ENCODE measurements around the gene MAP7. TPM values are rescaled to one million over a fixed set of nuclear protein-coding genes. Genes with fewer than 3 reads are reported as not detected.

MAP7 gene
- total RNA-seq, 1 experiment from 2014 or later, result 0.11 TPM

GRCh38 chr6:136371959-136372358, 178.3 kb downstream of the MAP7 start:
- Histone ChIP-seq H3K9me3 (replicated peaks) (no peaks in the 10 kb centered on the region), H3K4me3 (no peak overlapping the region), H3K27ac (no peak overlapping the region), H3K27me3 (replicated peaks) (peaks cover 4% of the 10 kb centered on the region; the same call in 1 of the 2 replicates), H3K4me1 (replicated peaks) (no peaks in the 10 kb centered on the region), H3K36me3 (no peaks in the 10 kb centered on the region)
- no peak for DNase-seq (ENCODE audit: low read depth in 1 of 2, low spot score in 2 of 2)

- H3K36me3 ChIP-seq, result no peaks in the 10 kb centered on the region
- H3K9me3 ChIP-seq (replicated peaks), result no peaks in the 10 kb centered on the region
- DNase-seq (ENCODE audit: low read depth in 1 of 2, low spot score in 2 of 2), result no peak
- no peak overlapping the region for H3K4me3 ChIP-seq
- H3K27ac ChIP-seq, result no peak overlapping the region
- H3K27me3 ChIP-seq (replicated peaks), result peaks cover 8% of the 10 kb centered on the region; the same call in 1 of the 2 replicates
- no peaks in the 10 kb centered on the region for H3K4me1 ChIP-seq (replicated peaks)
Observed at GRCh38 chr6:136370988-136371728, 179.1 kb downstream of the MAP7 start.

GRCh38 chr6:136365776-136366354, 184.4 kb downstream of the MAP7 start:
- Histone ChIP-seq H3K4me3 (no peak overlapping the region), H3K27me3 (replicated peaks) (0 out of 2 replicates have a peak, but pooled peaks cover 4% of the 10 kb centered on the region), H3K36me3 (no peaks in the 10 kb centered on the region), H3K27ac (no peak overlapping the region), H3K9me3 (replicated peaks) (no peaks in the 10 kb centered on the region), H3K4me1 (replicated peaks) (no peaks in the 10 kb centered on the region)
- DNase-seq (ENCODE audit: low read depth in 1 of 2, low spot score in 2 of 2), result no peak

- DNase-seq (ENCODE audit: low read depth in 1 of 2, low spot score in 2 of 2), result no peak
Observed at GRCh38 chr6:136362421-136363356, 187.5 kb downstream of the MAP7 start.

GRCh38 chr6:136361787-136362186, 188.4 kb downstream of the MAP7 start:
- no peak overlapping the region for H3K4me3 ChIP-seq
- no peaks in the 10 kb centered on the region for H3K4me1 ChIP-seq (replicated peaks)
- no peaks in the 10 kb centered on the region for H3K9me3 ChIP-seq (replicated peaks)
- H3K36me3 ChIP-seq, result no peaks in the 10 kb centered on the region
- 0 out of 2 replicates have a peak, but pooled peaks cover 10% of the 10 kb centered on the region for H3K27me3 ChIP-seq (replicated peaks)
- DNase-seq (ENCODE audit: low read depth in 1 of 2, low spot score in 2 of 2), result no peak
- H3K27ac ChIP-seq, result no peak overlapping the region

More at GRCh38 chr6:136362421-136363356, 187.5 kb downstream of the MAP7 start:
- no peak overlapping the region for H3K27ac ChIP-seq
- no peaks in the 10 kb centered on the region for H3K36me3 ChIP-seq
- 0 out of 2 replicates have a peak, but pooled peaks cover 10% of the 10 kb centered on the region for H3K27me3 ChIP-seq (replicated peaks)
- no peak overlapping the region for H3K4me3 ChIP-seq
- H3K9me3 ChIP-seq (replicated peaks), result no peaks in the 10 kb centered on the region
- no peaks in the 10 kb centered on the region for H3K4me1 ChIP-seq (replicated peaks)

- Histone ChIP-seq H3K27me3 (replicated peaks) (0 out of 2 replicates have a peak, but pooled peaks cover 6% of the 10 kb centered on the region), H3K4me3 (no peak overlapping the region), H3K36me3 (no peaks in the 10 kb centered on the region), H3K27ac (no peak overlapping the region), H3K4me1 (replicated peaks) (no peaks in the 10 kb centered on the region), H3K9me3 (replicated peaks) (no peaks in the 10 kb centered on the region)
- DNase-seq (ENCODE audit: low read depth in 1 of 2, low spot score in 2 of 2), result no peak
Observed at GRCh38 chr6:136360783-136361182, 189.4 kb downstream of the MAP7 start.

- no peaks in the 10 kb centered on the region for H3K4me1 ChIP-seq (replicated peaks)
- DNase-seq (ENCODE audit: low read depth in 1 of 2, low spot score in 2 of 2), result no peak
Observed at GRCh38 chr6:136359851-136360250, 190.4 kb downstream of the MAP7 start.

GRCh38 chr6:136351518-136352110, 198.6 kb downstream of the MAP7 start:
- no peaks in the 10 kb centered on the region for H3K36me3 ChIP-seq
- H3K27ac ChIP-seq, result no peak overlapping the region
- H3K4me3 ChIP-seq, result no peak overlapping the region
- no peak for DNase-seq (ENCODE audit: low read depth in 1 of 2, low spot score in 2 of 2)
- no peaks in the 10 kb centered on the region; the same call in 1 of the 2 replicates for H3K27me3 ChIP-seq (replicated peaks)
- H3K4me1 ChIP-seq (replicated peaks), result no peaks in the 10 kb centered on the region
- no peaks in the 10 kb centered on the region for H3K9me3 ChIP-seq (replicated peaks)

More at GRCh38 chr6:136359851-136360250, 190.4 kb downstream of the MAP7 start:
- Histone ChIP-seq H3K27me3 (replicated peaks) (0 out of 2 replicates have a peak, but pooled peaks cover 6% of the 10 kb centered on the region), H3K4me3 (no peak overlapping the region), H3K9me3 (replicated peaks) (no peaks in the 10 kb centered on the region), H3K27ac (no peak overlapping the region), H3K36me3 (no peaks in the 10 kb centered on the region)

GRCh38 chr6:136350914-136351313, 199.3 kb downstream of the MAP7 start:
- Histone ChIP-seq H3K9me3 (replicated peaks) (no peaks in the 10 kb centered on the region), H3K27me3 (replicated peaks) (no peaks in the 10 kb centered on the region; the same call in 1 of the 2 replicates), H3K36me3 (no peaks in the 10 kb centered on the region), H3K27ac (no peak overlapping the region), H3K4me1 (replicated peaks) (no peaks in the 10 kb centered on the region), H3K4me3 (no peak overlapping the region)
- DNase-seq (ENCODE audit: low read depth in 1 of 2, low spot score in 2 of 2), result no peak

GRCh38 chr6:136347847-136348246, 202.4 kb downstream of the MAP7 start:
- Histone ChIP-seq H3K27ac (no peak overlapping the region), H3K36me3 (no peaks in the 10 kb centered on the region), H3K4me1 (replicated peaks) (no peaks in the 10 kb centered on the region), H3K4me3 (no peak overlapping the region), H3K27me3 (replicated peaks) (peaks cover 3% of the 10 kb centered on the region; the same call in 1 of the 2 replicates), H3K9me3 (replicated peaks) (no peaks in the 10 kb centered on the region)
- DNase-seq (ENCODE audit: low read depth in 1 of 2, low spot score in 2 of 2), result no peak

GRCh38 chr6:136345145-136345544, 205.1 kb downstream of the MAP7 start:
- no peaks in the 10 kb centered on the region for H3K9me3 ChIP-seq (replicated peaks)
- H3K27ac ChIP-seq, result no peak overlapping the region
- no peak for DNase-seq (ENCODE audit: low read depth in 1 of 2, low spot score in 2 of 2)
- H3K36me3 ChIP-seq, result no peaks in the 10 kb centered on the region
- H3K27me3 ChIP-seq (replicated peaks), result 0 out of 2 replicates have a peak, but pooled peaks cover 3% of the 10 kb centered on the region
- no peaks in the 10 kb centered on the region for H3K4me1 ChIP-seq (replicated peaks)
- no peak overlapping the region for H3K4me3 ChIP-seq

- Histone ChIP-seq H3K27me3 (replicated peaks) (0 out of 2 replicates have a peak, but pooled peaks cover 3% of the 10 kb centered on the region), H3K9me3 (replicated peaks) (no peaks in the 10 kb centered on the region), H3K4me1 (replicated peaks) (no peaks in the 10 kb centered on the region), H3K36me3 (no peaks in the 10 kb centered on the region), H3K27ac (no peak overlapping the region), H3K4me3 (no peak overlapping the region)
- DNase-seq (ENCODE audit: low read depth in 1 of 2, low spot score in 2 of 2), result no peak
Observed at GRCh38 chr6:136344420-136344819, 205.8 kb downstream of the MAP7 start.

GRCh38 chr6:136343700-136344099, 206.5 kb downstream of the MAP7 start:
- DNase-seq (ENCODE audit: low read depth in 1 of 2, low spot score in 2 of 2), result no peak
- Histone ChIP-seq H3K27ac (no peak overlapping the region), H3K36me3 (no peaks in the 10 kb centered on the region), H3K4me1 (replicated peaks) (no peaks in the 10 kb centered on the region), H3K9me3 (replicated peaks) (no peaks in the 10 kb centered on the region), H3K27me3 (replicated peaks) (0 out of 2 replicates have a peak, but pooled peaks cover 3% of the 10 kb centered on the region), H3K4me3 (no peak overlapping the region)
